Osteocyte (in vitro differentiated cells): ENCODE data around the gene RBM23. TPM values are rescaled to one million over a fixed set of nuclear protein-coding genes. Genes with fewer than 3 reads are reported as not detected.

Experiments
- DNase-seq: peaks from one replicate; pipeline ENCODE4 v3.0.0; 2021; ENCODE audit warnings: mixed read lengths; ENCODE audit not compliant: unreplicated experiment; ENCODE audit errors: extremely low spot score
- H3K27ac Mint-ChIP-seq: one replicate; pipeline ENCODE4 v1.8.0; 2021; ENCODE audit warnings: mild to moderate bottlenecking, mixed read lengths; ENCODE audit not compliant: unreplicated experiment
- H3K27me3 Mint-ChIP-seq: one replicate; pipeline ENCODE4 v1.8.0; 2021; ENCODE audit warnings: mixed read lengths; ENCODE audit not compliant: unreplicated experiment
- H3K36me3 Mint-ChIP-seq: one replicate; pipeline ENCODE4 v1.8.0; 2021; ENCODE audit warnings: mixed read lengths; ENCODE audit not compliant: unreplicated experiment
- H3K4me1 Mint-ChIP-seq: one replicate; pipeline ENCODE4 v1.8.0; 2021; ENCODE audit warnings: mixed read lengths; ENCODE audit not compliant: unreplicated experiment
- H3K4me3 Mint-ChIP-seq: one replicate; pipeline ENCODE4 v1.8.0; 2021; ENCODE audit warnings: mild to moderate bottlenecking, moderate library complexity, mixed read lengths; ENCODE audit not compliant: unreplicated experiment
- H3K9me3 Mint-ChIP-seq: one replicate; pipeline ENCODE4 v1.8.0; 2021; ENCODE audit warnings: mixed read lengths; ENCODE audit not compliant: unreplicated experiment
- total RNA-seq: library from RNA; stranded (reverse); gene quantifications from 2 replicates; pipeline ENCODE4 v1.2.1, GENCODE V29; 2021
- TF ChIP-seq, protein P1 (sequence below): fragments of 200-600 bp; sonication (generic); IDR thresholded peaks from 2 replicates; pipeline ENCODE4 v1.5.0; 2021; ENCODE audit warnings: antibody characterized with exemption, mild to moderate bottlenecking, moderate library complexity

RBM23 gene
- total RNA-seq, 1 donor from 2014 or later = 93.3 TPM

DNA sequence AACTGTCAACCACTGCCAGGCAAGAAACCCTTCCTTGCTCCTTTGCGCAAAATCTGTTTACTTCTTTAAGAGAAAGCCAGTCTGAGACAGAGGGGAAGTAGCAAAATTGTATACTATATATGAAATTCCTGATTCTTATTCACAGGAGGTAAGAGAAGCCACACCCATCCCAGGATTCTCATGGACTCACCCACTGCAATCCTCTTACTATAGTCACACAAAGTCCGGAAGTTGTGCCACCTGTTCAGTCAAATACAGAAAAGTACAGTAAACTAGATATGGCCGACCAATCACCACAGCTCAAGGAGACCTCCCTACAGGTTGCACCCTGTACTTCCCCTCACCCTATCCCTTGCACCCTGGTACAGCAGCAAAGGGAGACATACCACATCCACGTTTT lies 7.4 kb upstream of the RBM23 start:
- Mint-ChIP-seq H3K27me3 (no peaks in the 10 kb centered on the region), H3K4me3 (no peak overlapping the region), H3K4me1 (peaks cover 16% of the 10 kb centered on the region), H3K27ac (peak overlapping the region; percentile 69), H3K9me3 (no peaks in the 10 kb centered on the region), H3K36me3 (peaks cover 37% of the 10 kb centered on the region)
- no peak for DNase-seq
- TF ChIP-seq, protein P1, sequence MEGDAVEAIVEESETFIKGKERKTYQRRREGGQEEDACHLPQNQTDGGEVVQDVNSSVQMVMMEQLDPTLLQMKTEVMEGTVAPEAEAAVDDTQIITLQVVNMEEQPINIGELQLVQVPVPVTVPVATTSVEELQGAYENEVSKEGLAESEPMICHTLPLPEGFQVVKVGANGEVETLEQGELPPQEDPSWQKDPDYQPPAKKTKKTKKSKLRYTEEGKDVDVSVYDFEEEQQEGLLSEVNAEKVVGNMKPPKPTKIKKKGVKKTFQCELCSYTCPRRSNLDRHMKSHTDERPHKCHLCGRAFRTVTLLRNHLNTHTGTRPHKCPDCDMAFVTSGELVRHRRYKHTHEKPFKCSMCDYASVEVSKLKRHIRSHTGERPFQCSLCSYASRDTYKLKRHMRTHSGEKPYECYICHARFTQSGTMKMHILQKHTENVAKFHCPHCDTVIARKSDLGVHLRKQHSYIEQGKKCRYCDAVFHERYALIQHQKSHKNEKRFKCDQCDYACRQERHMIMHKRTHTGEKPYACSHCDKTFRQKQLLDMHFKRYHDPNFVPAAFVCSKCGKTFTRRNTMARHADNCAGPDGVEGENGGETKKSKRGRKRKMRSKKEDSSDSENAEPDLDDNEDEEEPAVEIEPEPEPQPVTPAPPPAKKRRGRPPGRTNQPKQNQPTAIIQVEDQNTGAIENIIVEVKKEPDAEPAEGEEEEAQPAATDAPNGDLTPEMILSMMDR = no peak

DNA sequence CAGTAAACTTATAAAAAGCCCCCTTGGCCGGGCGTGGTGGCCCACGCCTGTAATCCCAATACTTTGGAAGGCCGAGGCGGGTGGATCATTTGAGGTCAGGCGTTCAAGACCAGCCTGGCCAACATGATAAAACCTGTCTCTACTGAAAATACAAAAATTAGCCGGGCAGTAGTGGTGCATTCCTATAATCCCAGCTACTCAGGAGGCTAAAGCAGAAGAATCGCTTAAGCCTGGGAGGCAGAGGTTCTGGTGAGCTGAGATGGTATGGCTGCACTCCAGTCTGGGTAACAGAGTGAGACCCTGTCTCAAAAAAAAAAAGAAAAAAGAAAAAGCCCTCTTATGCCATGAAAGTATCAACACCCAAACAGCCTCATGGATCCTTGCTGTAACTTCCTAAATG lies 6.6 kb upstream of the RBM23 start:
- H3K36me3 Mint-ChIP-seq = peaks cover 43% of the 10 kb centered on the region
- no peak overlapping the region for H3K27ac Mint-ChIP-seq
- TF ChIP-seq, protein P1 = no peak
- DNase-seq = no peak
- H3K4me3 Mint-ChIP-seq = no peak overlapping the region
- H3K9me3 Mint-ChIP-seq = no peaks in the 10 kb centered on the region
- peaks cover 16% of the 10 kb centered on the region for H3K4me1 Mint-ChIP-seq
- no peaks in the 10 kb centered on the region for H3K27me3 Mint-ChIP-seq

DNA sequence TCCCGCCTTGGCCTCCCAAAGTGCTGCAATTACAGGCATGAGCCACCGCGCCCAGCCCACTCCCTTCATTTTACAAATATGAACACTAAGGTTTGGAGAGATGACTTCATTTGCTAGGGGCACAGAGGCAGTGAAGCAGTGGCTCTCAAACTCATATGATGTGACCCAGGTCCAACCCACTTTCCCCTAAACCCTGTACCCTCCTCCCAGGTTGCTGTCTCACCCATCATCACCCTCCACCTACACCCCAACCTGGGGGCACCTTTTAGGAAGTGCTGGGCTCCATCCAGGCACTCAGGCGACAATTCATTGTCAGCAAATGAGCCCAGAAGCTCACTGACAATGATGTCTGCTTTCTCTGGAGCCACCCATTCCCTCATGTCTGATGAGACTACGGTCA lies 4.8 kb upstream of the RBM23 start:
- Mint-ChIP-seq H3K27ac (no peak overlapping the region), H3K4me1 (peaks cover 23% of the 10 kb centered on the region), H3K9me3 (no peaks in the 10 kb centered on the region), H3K36me3 (peaks cover 49% of the 10 kb centered on the region), H3K27me3 (no peaks in the 10 kb centered on the region), H3K4me3 (no peak overlapping the region)
- DNase-seq = no peak
- TF ChIP-seq, protein P1 = no peak

DNA sequence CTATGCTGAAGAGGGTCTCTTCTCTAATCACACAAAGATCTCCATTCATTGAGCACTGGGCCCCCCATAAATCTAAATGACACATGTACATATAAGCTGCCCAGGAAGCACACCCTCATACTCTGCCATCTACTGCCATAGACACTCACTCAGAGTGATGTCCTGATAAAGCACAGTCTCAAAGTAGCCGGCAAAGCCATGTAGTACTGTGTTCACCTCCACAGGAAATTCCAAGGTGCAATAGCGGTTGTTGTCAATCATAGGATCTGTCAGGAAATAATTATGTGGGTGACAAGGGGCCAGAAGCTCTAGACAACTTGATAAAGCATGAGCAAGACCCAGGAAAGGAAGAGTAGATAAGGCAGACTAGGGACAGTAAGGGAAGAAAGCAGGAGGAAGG lies 3.3 kb upstream of the RBM23 start:
- Mint-ChIP-seq H3K36me3 (peaks cover 50% of the 10 kb centered on the region), H3K4me3 (no peak overlapping the region), H3K27me3 (no peaks in the 10 kb centered on the region), H3K9me3 (no peaks in the 10 kb centered on the region), H3K27ac (no peak overlapping the region), H3K4me1 (peaks cover 24% of the 10 kb centered on the region)
- TF ChIP-seq, protein P1 = no peak
- DNase-seq = no peak

DNA sequence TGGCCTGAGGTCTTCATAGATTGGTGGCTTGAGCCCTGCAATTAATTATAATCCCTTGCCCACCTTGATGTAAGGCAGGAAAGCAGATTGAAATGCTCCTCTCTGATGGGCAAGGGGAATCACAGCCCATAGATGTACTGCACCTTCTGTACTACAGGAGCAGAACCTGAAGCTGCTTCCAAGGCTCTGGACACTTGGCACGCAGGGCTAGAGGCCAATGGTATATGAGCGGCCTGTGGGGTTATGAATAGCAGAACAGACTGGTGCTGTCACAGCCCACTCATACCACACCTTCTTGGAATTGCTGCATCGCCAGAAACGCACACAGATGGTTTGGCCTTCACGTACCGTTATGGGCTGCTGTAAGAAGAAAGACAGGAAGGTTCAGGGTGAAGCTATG lies 1.7 kb upstream of the RBM23 start:
- no peaks in the 10 kb centered on the region for H3K27me3 Mint-ChIP-seq
- H3K4me1 Mint-ChIP-seq = peaks cover 22% of the 10 kb centered on the region
- H3K4me3 Mint-ChIP-seq = no peak overlapping the region
- TF ChIP-seq, protein P1 = no peak
- H3K36me3 Mint-ChIP-seq = peaks cover 41% of the 10 kb centered on the region
- DNase-seq = no peak
- H3K27ac Mint-ChIP-seq = no peak overlapping the region
- no peaks in the 10 kb centered on the region for H3K9me3 Mint-ChIP-seq
